ENCODE measurements around the gene NLRP12. TPM values are rescaled to one million over a fixed set of nuclear protein-coding genes. Genes with fewer than 3 reads are reported as not detected.
"Not testable (repeated sequence)": the region's sequence is repeated elsewhere in the genome, so short reads cannot be mapped to it uniquely, and the experiment has no call there.

Gene NLRP12
- total and polyA plus RNA-seq, 2 experiments from 2014 or later = 1.9 to 7.5 TPM

- Mint-ChIP-seq H3K27me3 (ENCODE audit: insufficient read depth, low read depth, poor library complexity) (peaks cover 11% of the 10 kb centered on the region), H3K4me1 (peaks cover 8% of the 10 kb centered on the region), H3K36me3 (ENCODE audit: low read depth) (no peaks in the 10 kb centered on the region), H3K9me3 (no peaks in the 10 kb centered on the region), H3K4me3 (no peak overlapping the region), H3K27ac (no peak overlapping the region)
- ATAC-seq = no peak
- Histone ChIP-seq H3K79me2 (replicated peaks; ENCODE audit: insufficient read depth) (no peaks in the 10 kb centered on the region), H3K27me3 (ENCODE audit: insufficient read depth) (no peaks in the 10 kb centered on the region), H4K20me1 (replicated peaks; ENCODE audit: insufficient read depth) (no peaks in the 10 kb centered on the region), H3K27ac (ENCODE audit: low read depth) (no peak overlapping the region), H3K4me1 (ENCODE audit: insufficient read depth) (0 out of 2 replicates have a peak, but pooled peaks cover 6% of the 10 kb centered on the region), H3F3A (replicated peaks; ENCODE audit: low read depth) (no peaks in the 10 kb centered on the region; the same call in 1 of the 2 replicates), H3K4me2 (no peak overlapping the region), H3K36me3 (ENCODE audit: insufficient read depth) (no peaks in the 10 kb centered on the region; the same call in 1 of the 2 replicates), H2AFZ (no peak overlapping the region), H3K9me2 (ENCODE audit: insufficient read depth) (no peaks in the 10 kb centered on the region), H3K4me3 (no peak overlapping the region)
- DNase-seq (ENCODE audit: low spot score) = no peak
- TF ChIP-seq ETS1 (IDR thresholded peaks at IDR 0.05) (no peak), REST (IDR thresholded peaks at IDR 0.05; ENCODE audit: unreplicated experiment) (no peak)
These were observed 20.7 kb upstream of the NLRP12 start for GRCh38 chr19:53844849-53845246.

- H3K27me3 ChIP-seq (ENCODE audit: insufficient read depth); H3K9me2 ChIP-seq (ENCODE audit: insufficient read depth); H3K36me3 ChIP-seq (ENCODE audit: insufficient read depth); H3K27ac Mint-ChIP-seq; H3K79me2 ChIP-seq (replicated peaks; ENCODE audit: insufficient read depth); H3K4me2 ChIP-seq; H3K4me3 ChIP-seq; H4K20me1 ChIP-seq (replicated peaks; ENCODE audit: insufficient read depth); H3K36me3 Mint-ChIP-seq (ENCODE audit: low read depth); H2AFZ ChIP-seq; ATAC-seq; H3K4me3 Mint-ChIP-seq; H3K9me3 Mint-ChIP-seq; DNase-seq (ENCODE audit: low spot score): not testable (repeated sequence)
- Mint-ChIP-seq H3K27me3 (ENCODE audit: insufficient read depth, low read depth, poor library complexity) (peaks cover 12% of the 10 kb centered on the region), H3K4me1 (peaks cover 34% of the 10 kb centered on the region)
- H3K4me1 ChIP-seq (ENCODE audit: insufficient read depth) = peaks cover 18% of the 10 kb centered on the region
- H3F3A ChIP-seq (replicated peaks; ENCODE audit: low read depth) = peaks cover 11% of the 10 kb centered on the region; the same call in 1 of the 2 replicates
- H3K27ac ChIP-seq (ENCODE audit: low read depth) = peak overlapping the region; percentile 75; the same call in 1 of the 2 replicates
These were observed 16.8 kb upstream of the NLRP12 start for GRCh38 chr19:53840914-53841313.

- H3K4me3 Mint-ChIP-seq; DNase-seq (ENCODE audit: low spot score); ATAC-seq; H4K20me1 ChIP-seq (replicated peaks; ENCODE audit: insufficient read depth); H3K9me3 Mint-ChIP-seq; H3K4me2 ChIP-seq; H3K9me2 ChIP-seq (ENCODE audit: insufficient read depth); H2AFZ ChIP-seq; H3K27me3 ChIP-seq (ENCODE audit: insufficient read depth); H3K36me3 Mint-ChIP-seq (ENCODE audit: low read depth); H3K79me2 ChIP-seq (replicated peaks; ENCODE audit: insufficient read depth); H3K27ac Mint-ChIP-seq; H3K4me3 ChIP-seq; H3K36me3 ChIP-seq (ENCODE audit: insufficient read depth): not testable (repeated sequence)
- Histone ChIP-seq H3F3A (replicated peaks; ENCODE audit: low read depth) (peaks cover 11% of the 10 kb centered on the region; the same call in 1 of the 2 replicates), H3K4me1 (ENCODE audit: insufficient read depth) (peaks cover 18% of the 10 kb centered on the region), H3K27ac (ENCODE audit: low read depth) (peak overlapping the region; percentile 100; the same call in 1 of the 2 replicates)
- peaks cover 40% of the 10 kb centered on the region for H3K4me1 Mint-ChIP-seq
- peaks cover 13% of the 10 kb centered on the region for H3K27me3 Mint-ChIP-seq (ENCODE audit: insufficient read depth, low read depth, poor library complexity)
These were observed 16.1 kb upstream of the NLRP12 start for GRCh38 chr19:53840241-53840640.

Measured in GM23338 (cell line).